Calu3 (cell line): Measurements from ENCODE around the gene NHSL2. TPM values are rescaled to one million over a fixed set of nuclear protein-coding genes. Genes with fewer than 3 reads are reported as not detected.

ENCODE experiments used
- BruUV-seq: library from RNA; stranded (reverse); fragments of 400-500 nt; replicated peaks from 2 replicates; lab custom pipeline; 2021; lab: Mats Ljungman, UMichigan
- CTCF ChIA-PET: fragments of 300-600 bp; sonication (Branson Sonifier 250); formaldehyde crosslinking; loops from one replicate; lab custom pipeline; 2022; ENCODE audit warnings: antibody characterized with exemption; lab: Charles Lee
- DNase-seq: peaks from one replicate; pipeline ENCODE4 v3.0.0; 2022
- H3K27ac Mint-ChIP-seq: one replicate; pipeline ENCODE4 v1.8.0; 2022; ENCODE audit warnings: mixed read lengths; ENCODE audit not compliant: unreplicated experiment
- H3K27me3 Mint-ChIP-seq: one replicate; pipeline ENCODE4 v1.8.0; 2022; ENCODE audit warnings: mixed read lengths; ENCODE audit not compliant: unreplicated experiment
- H3K36me3 Mint-ChIP-seq: one replicate; pipeline ENCODE4 v1.8.0; 2022; ENCODE audit warnings: mild to moderate bottlenecking, moderate library complexity, mixed read lengths; ENCODE audit not compliant: insufficient read depth, unreplicated experiment
- H3K4me1 Mint-ChIP-seq: one replicate; pipeline ENCODE4 v1.8.0; 2022; ENCODE audit warnings: mild to moderate bottlenecking, low read depth, mixed read lengths; ENCODE audit not compliant: unreplicated experiment
- H3K4me3 Mint-ChIP-seq: one replicate; pipeline ENCODE4 v1.8.0; 2022; ENCODE audit warnings: mild to moderate bottlenecking, low read depth, moderate library complexity, mixed read lengths; ENCODE audit not compliant: unreplicated experiment
- H3K9me3 Mint-ChIP-seq: one replicate; pipeline ENCODE4 v1.8.0; 2022; ENCODE audit warnings: low read depth, mixed read lengths; ENCODE audit not compliant: unreplicated experiment
- CTCF ChIP-seq: fragments of 200-600 bp; IDR thresholded peaks from one replicate; pipeline ENCODE4 v1.8.0; 2022; ENCODE audit warnings: antibody characterized with exemption; ENCODE audit not compliant: unreplicated experiment
- intact Hi-C: fragments of 100-400 bp; cut with micrococcal nuclease; formaldehyde crosslinking; loops from one replicate; pipeline ENCODE4 v1.10.0; 2022; ENCODE audit not compliant: unreplicated experiment
- total RNA-seq: library from RNA; stranded (reverse); gene quantifications from 2 replicates; pipeline ENCODE4 v1.2.3, GENCODE V29; 2022

The NHSL2 gene
- total RNA-seq, 1 experiment from 2014 or later: 0.09 TPM

GRCh38 chrX:72114807-72115206 lies 204.2 kb downstream of the NHSL2 start:
- no TSS peak for BruUV-seq
- Mint-ChIP-seq H3K4me3 (no peak overlapping the region), H3K9me3 (no peaks in the 10 kb centered on the region), H3K27me3 (peaks cover 63% of the 10 kb centered on the region), H3K27ac (no peak overlapping the region), H3K36me3 (no peaks in the 10 kb centered on the region), H3K4me1 (no peaks in the 10 kb centered on the region)
- no peak for TF ChIP-seq CTCF
- intact Hi-C loops: no loop called here
- CTCF ChIA-PET: no interaction called here
- no peak for DNase-seq

GRCh38 chrX:72115380-72115779 lies 204.7 kb downstream of the NHSL2 start:
- Mint-ChIP-seq H3K27ac (no peak overlapping the region), H3K36me3 (no peaks in the 10 kb centered on the region), H3K4me1 (no peaks in the 10 kb centered on the region), H3K4me3 (no peak overlapping the region), H3K9me3 (no peaks in the 10 kb centered on the region), H3K27me3 (peaks cover 69% of the 10 kb centered on the region)
- CTCF ChIA-PET: no interaction called here
- DNase-seq: no peak
- no peak for TF ChIP-seq CTCF
- BruUV-seq: no TSS peak
- intact Hi-C loops: no loop called here

- no TSS peak for BruUV-seq
- no peak for DNase-seq
- Mint-ChIP-seq H3K9me3 (no peaks in the 10 kb centered on the region), H3K4me3 (no peak overlapping the region), H3K27me3 (peaks cover 58% of the 10 kb centered on the region), H3K36me3 (no peaks in the 10 kb centered on the region), H3K4me1 (no peaks in the 10 kb centered on the region), H3K27ac (no peak overlapping the region)
- CTCF ChIA-PET: no interaction called here
- intact Hi-C loops: no loop called here
- no peak for TF ChIP-seq CTCF
These were observed 207.1 kb downstream of the NHSL2 start for GRCh38 chrX:72117636-72118210.

GRCh38 chrX:72120837-72121236 lies 210.2 kb downstream of the NHSL2 start:
- intact Hi-C loops: no loop called here
- Mint-ChIP-seq H3K27ac (no peak overlapping the region), H3K36me3 (no peaks in the 10 kb centered on the region), H3K27me3 (peaks cover 61% of the 10 kb centered on the region), H3K9me3 (no peaks in the 10 kb centered on the region), H3K4me3 (no peak overlapping the region), H3K4me1 (no peaks in the 10 kb centered on the region)
- no peak for TF ChIP-seq CTCF
- BruUV-seq: no TSS peak
- no peak for DNase-seq
- CTCF ChIA-PET: no interaction called here
